Esophagus (tissue), 2 donors: ENCODE measurements around the gene ISOC1. TPM values are rescaled to one million over a fixed set of nuclear protein-coding genes. Genes with fewer than 3 reads are reported as not detected.

Source experiments
- H3K27ac ChIP-seq, 2 donors: one replicate each; pipeline ENCODE4 v1.5.1; 2013; ENCODE audit warnings: low read depth in 2 of 2, mild to moderate bottlenecking in 2 of 2, inconsistent platforms in 1 of 2, low read length in 1 of 2, moderate library complexity in 1 of 2
- H3K27me3 ChIP-seq, 2 donors: one replicate each; pipeline ENCODE4 v1.6.1; 2013; ENCODE audit warnings: low read length in 2 of 2, control low read depth in 1 of 2, mild to moderate bottlenecking in 1 of 2; ENCODE audit not compliant: insufficient read depth in 2 of 2, control insufficient read depth in 1 of 2
- H3K36me3 ChIP-seq, 2 donors: one replicate each; pipeline ENCODE4 v1.6.1; 2013; ENCODE audit warnings: low read length in 1 of 2; ENCODE audit not compliant: control insufficient read depth in 2 of 2, insufficient read depth in 2 of 2
- H3K4me1 ChIP-seq, 2 donors: one replicate each; pipeline ENCODE4 v1.6.1; 2013; ENCODE audit warnings: low read length in 1 of 2; ENCODE audit not compliant: control insufficient read depth in 2 of 2, insufficient read depth in 2 of 2
- H3K4me3 ChIP-seq, 2 donors: one replicate each; pipeline ENCODE4 v1.5.1; 2013; ENCODE audit warnings: low read length in 2 of 2, mild to moderate bottlenecking in 2 of 2, low read depth in 1 of 2, moderate library complexity in 1 of 2
- H3K9me3 ChIP-seq, 2 donors: one replicate each; pipeline ENCODE4 v1.6.1; 2013; ENCODE audit warnings: mild to moderate bottlenecking in 2 of 2, low read depth in 1 of 2, low read length in 1 of 2, moderate library complexity in 1 of 2; ENCODE audit not compliant: control insufficient read depth in 2 of 2, insufficient read depth in 1 of 2
- WGBS, 2 donors: extraction: QIAGEN DNeasy Blood & Tissue Kit; methylation state at CpG; one replicate each; pipeline ENCODE4 v1.1.7; 2013; 5-methylcytosine and 5-hydroxymethylcytosine counted together
- polyA plus RNA-seq, 2 donors: library from polyadenylated mRNA; stranded (reverse); fragments of 200-250 nt; gene quantifications; one replicate each; pipeline ENCODE4 v1.2.3, GENCODE V29; 2013
- donor health status: healthy with polysubstance abuse.
- donor health status: Bipolar disorder and iron deficiency.

The ISOC1 gene
- polyA plus RNA-seq, 2 donors = 15.4 to 22.7 TPM

DNA sequence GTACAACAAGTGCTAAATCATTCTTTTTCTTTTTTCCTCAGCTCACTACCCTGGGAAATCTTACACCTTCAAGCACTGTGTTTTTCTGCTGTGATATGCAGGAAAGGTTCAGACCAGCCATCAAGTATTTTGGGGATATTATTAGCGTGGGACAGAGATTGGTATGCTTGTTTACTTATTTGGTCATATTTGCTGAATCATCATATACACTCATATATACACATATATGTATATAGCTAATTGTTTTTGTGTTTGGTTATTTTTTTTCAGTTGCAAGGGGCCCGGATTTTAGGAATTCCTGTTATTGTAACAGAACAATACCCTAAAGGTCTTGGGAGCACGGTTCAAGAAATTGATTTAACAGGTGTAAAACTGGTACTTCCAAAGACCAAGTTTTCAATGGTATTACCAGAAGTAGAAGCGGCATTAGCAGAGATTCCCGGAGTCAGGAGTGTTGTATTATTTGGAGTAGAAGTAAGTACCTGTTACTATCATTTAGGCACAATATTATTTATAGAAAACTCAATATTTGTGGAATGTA, 10.4 kb downstream of the ISOC1 start:
- H3K9me3 ChIP-seq = no peaks in the 10 kb centered on the region
- H3K4me3 ChIP-seq = no peak overlapping the region
- H3K27ac ChIP-seq = no peak overlapping the region
- H3K27me3 ChIP-seq = no peaks in the 10 kb centered on the region
- 87 to 91% methylated on average over 5 of the region's 5 CpGs for WGBS, 2 donors
- peaks cover 4 to 7% of the 10 kb centered on the region in 2 donors for H3K36me3 ChIP-seq
- H3K4me1 ChIP-seq = no peaks in the 10 kb centered on the region

DNA sequence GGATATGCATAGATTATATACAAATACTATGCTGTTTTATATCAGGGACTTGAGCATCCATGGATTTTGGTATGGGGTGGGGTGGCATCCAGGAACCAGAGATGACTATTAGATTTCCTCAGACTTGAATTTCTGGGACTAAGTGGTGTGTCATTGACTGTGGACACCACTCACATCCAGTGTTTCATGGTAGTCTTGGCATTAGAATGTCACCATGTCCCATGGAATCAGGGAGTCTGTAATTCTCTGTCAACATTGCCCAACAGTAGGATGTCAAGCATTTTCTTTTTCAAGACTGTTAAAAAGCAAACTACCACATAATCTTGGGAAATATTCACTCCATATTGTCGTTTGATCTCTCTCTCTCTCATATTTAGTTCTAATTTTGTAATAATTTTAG, 13.1 kb downstream of the ISOC1 start:
- H3K27ac ChIP-seq = no peak overlapping the region
- 90 to 93% methylated on average over 1 of the region's 1 CpG for WGBS, 2 donors
- H3K36me3 ChIP-seq = peaks cover 6 to 7% of the 10 kb centered on the region in 2 donors
- no peaks in the 10 kb centered on the region for H3K9me3 ChIP-seq
- no peaks in the 10 kb centered on the region for H3K4me1 ChIP-seq
- no peaks in the 10 kb centered on the region for H3K27me3 ChIP-seq
- H3K4me3 ChIP-seq = no peak overlapping the region

DNA sequence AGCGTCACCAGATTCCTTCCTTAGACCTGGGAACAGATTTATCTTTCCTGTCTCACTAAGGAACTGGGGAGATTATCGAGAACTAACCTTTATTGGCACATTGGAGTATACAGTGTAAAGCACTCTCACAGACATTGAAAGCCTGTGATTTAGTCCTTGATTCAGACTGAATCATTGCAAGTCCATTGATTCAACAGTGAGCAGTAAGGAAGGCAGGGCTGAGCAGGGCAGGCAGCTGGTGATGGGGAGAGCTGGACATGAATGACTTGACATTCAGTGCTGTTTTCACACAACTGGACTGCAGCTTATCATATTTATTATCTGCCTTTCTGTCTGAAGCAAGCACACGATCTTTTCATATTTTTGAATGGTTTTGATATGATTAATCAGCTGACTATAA, 16.2 kb downstream of the ISOC1 start:
- H3K4me3 ChIP-seq = no peak overlapping the region
- peaks cover 6 to 7% of the 10 kb centered on the region in 2 donors for H3K36me3 ChIP-seq
- no peak overlapping the region for H3K27ac ChIP-seq
- H3K9me3 ChIP-seq = no peaks in the 10 kb centered on the region
- 68 to 74% methylated on average over 3 of the region's 3 CpGs for WGBS, 2 donors
- H3K4me1 ChIP-seq = no peaks in the 10 kb centered on the region
- no peaks in the 10 kb centered on the region for H3K27me3 ChIP-seq

DNA sequence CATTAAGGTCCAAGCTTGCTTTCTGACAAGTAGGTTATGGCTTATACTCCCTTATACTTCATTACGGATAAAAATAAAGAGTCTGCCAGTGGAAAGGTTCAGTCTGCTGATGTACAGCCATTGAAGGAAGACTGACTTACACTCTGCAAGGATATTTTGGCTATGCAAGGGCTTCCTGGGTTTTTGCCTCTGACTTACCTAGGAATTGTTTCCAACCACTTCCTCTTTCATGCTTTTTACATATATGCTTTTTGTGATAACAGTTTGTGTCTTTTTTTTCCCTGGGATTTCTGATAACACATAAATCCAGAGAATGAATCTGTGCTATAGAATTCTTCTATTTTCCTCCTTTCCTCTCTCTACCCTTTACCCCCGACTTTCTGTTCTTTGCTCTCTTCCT, 16.8 kb downstream of the ISOC1 start:
- Histone ChIP-seq H3K36me3 (peaks cover 4 to 6% of the 10 kb centered on the region in 2 donors), H3K4me3 (no peak overlapping the region), H3K27ac (no peak overlapping the region), H3K27me3 (no peaks in the 10 kb centered on the region), H3K9me3 (no peaks in the 10 kb centered on the region), H3K4me1 (no peaks in the 10 kb centered on the region)
- WGBS, 2 donors = 87 to 90% methylated on average over 2 of the region's 2 CpGs

DNA sequence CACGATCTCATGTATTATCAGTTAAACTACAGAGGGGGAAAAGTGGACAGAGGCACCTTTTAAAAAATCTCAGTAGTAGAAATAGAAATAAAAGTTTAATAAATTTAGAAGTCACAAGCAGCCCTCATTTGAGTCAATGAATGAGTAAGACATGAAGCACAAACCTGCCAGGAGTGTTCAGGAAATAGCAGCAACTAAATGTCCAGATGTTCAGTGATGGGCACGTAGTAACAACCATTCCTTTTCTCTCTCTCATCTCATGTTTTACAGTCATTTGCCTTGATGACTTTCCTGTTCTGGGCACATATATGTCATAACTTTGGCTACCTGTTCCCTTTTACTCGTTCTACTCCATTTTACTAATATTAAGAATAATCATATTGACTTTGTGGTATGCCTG, 17.7 kb downstream of the ISOC1 start:
- Histone ChIP-seq H3K27me3 (no peaks in the 10 kb centered on the region), H3K4me3 (no peak overlapping the region), H3K27ac (no peak overlapping the region), H3K4me1 (no peaks in the 10 kb centered on the region), H3K9me3 (no peaks in the 10 kb centered on the region), H3K36me3 (peaks cover 0 to 6% of the 10 kb centered on the region in 2 donors)
- WGBS, 2 donors = 90 to 91% methylated on average over 3 of the region's 3 CpGs

DNA sequence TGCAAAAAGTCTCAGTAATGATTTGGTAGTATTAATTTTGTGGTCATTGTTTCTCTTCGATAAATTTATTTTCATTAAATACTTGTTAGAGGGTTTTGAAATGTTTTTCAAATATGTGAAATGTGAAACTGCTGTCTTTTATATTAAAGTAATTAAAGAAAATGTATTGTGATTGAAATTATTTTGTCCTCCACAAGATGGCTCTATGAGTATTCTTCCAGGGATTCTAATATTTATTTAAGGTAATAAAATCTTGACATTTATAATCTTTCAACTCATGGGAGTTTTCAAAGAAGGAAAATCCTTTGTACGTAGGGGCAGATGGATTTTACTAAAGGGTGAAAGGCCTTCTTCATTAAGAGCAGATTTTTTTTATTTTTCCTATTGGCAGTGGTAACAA, 19.3 kb downstream of the ISOC1 start:
- WGBS, 2 donors = 58 to 59% methylated on average over 2 of the region's 2 CpGs

DNA sequence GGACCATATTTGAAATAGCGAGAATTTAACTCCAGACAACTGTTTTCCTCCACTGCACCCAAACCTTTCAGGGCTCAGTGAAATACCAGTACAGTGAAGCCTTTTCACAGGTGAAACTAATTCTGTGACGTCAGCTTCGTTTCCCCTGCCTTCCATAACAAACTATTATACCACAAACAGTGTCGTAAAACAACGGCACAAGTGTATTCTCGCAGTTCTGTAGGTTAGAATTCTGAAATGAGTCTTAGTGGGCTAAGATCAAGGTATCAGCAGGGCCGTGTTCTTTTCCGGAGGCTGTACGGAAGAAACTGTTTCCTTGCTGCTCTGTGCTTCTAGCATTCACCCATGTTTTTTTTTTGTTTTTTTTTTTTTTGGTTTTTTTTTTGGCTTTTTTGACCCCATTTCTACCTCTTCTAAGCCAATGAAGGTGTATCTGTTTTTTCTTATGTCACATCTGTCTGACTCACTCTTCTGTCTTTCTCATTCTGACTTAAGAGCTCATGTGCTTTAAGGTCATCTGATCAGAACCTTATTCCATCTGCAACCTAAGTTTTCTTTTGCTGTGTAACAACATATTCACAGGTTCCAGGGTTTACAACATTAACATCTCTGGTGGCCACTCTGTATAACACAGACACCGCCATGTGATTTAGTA, 20.1 kb downstream of the ISOC1 start:
- Histone ChIP-seq H3K27me3 (no peaks in the 10 kb centered on the region), H3K27ac (no peak overlapping the region), H3K36me3 (peaks cover 0 to 2% of the 10 kb centered on the region in 2 donors), H3K9me3 (no peaks in the 10 kb centered on the region), H3K4me1 (no peaks in the 10 kb centered on the region), H3K4me3 (no peak overlapping the region)
- WGBS, 2 donors = 92 to 94% methylated on average over 10 of the region's 10 CpGs

More for the DNA sequence above, 19.3 kb downstream of the ISOC1 start:
- peaks cover 0 to 2% of the 10 kb centered on the region in 2 donors for H3K36me3 ChIP-seq
- H3K9me3 ChIP-seq = no peaks in the 10 kb centered on the region
- H3K4me1 ChIP-seq = no peaks in the 10 kb centered on the region
- no peak overlapping the region for H3K4me3 ChIP-seq
- H3K27me3 ChIP-seq = no peaks in the 10 kb centered on the region
- H3K27ac ChIP-seq = no peak overlapping the region

DNA sequence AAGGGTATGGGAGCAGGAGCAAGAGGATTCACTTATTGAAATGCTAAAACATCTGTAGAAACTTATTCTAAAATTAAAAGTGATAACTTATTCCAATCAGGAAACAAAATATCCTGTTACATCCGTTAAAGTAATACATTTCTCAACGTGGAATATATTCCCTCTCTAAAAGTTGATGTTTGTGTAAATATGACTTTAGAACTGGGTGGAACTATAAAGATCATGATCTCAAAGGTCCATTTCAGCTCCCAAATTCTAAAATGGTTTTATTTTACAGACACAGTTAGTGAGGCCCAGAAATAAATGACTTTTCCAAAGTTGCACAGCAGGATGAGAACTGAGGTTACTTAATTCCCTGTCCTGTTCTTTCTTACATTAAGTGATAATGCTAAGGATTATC, 21.1 kb downstream of the ISOC1 start:
- 66 to 71% methylated on average over 2 of the region's 2 CpGs for WGBS, 2 donors
- H3K27me3 ChIP-seq = no peaks in the 10 kb centered on the region
- H3K4me3 ChIP-seq = no peak overlapping the region
- H3K36me3 ChIP-seq = no peaks in the 10 kb centered on the region
- H3K27ac ChIP-seq = no peak overlapping the region
- no peaks in the 10 kb centered on the region for H3K4me1 ChIP-seq
- no peaks in the 10 kb centered on the region for H3K9me3 ChIP-seq

DNA sequence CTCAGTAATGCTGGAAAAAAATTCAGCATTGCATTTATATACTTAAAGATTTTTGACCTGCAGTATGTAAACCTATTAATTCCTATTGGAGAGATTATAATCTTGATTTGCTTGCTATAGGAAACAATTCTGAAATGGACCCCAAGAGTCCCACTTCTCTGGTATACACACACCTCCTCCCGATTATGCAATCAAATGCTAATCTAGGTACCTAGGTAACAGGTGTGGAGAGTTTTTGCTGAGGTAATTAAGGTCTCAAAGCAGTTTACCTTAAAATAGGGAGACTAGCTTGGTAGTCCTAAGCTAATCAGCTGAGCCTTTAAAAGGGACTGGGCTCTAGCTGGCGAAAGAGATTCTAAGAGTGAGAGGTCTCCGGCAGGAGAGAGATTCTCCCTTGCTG, 22.2 kb downstream of the ISOC1 start:
- WGBS, 2 donors = 93 to 97% methylated on average over 3 of the region's 3 CpGs
- Histone ChIP-seq H3K4me3 (no peak overlapping the region), H3K27me3 (no peaks in the 10 kb centered on the region), H3K36me3 (no peaks in the 10 kb centered on the region), H3K27ac (no peak overlapping the region), H3K9me3 (no peaks in the 10 kb centered on the region), H3K4me1 (no peaks in the 10 kb centered on the region)

DNA sequence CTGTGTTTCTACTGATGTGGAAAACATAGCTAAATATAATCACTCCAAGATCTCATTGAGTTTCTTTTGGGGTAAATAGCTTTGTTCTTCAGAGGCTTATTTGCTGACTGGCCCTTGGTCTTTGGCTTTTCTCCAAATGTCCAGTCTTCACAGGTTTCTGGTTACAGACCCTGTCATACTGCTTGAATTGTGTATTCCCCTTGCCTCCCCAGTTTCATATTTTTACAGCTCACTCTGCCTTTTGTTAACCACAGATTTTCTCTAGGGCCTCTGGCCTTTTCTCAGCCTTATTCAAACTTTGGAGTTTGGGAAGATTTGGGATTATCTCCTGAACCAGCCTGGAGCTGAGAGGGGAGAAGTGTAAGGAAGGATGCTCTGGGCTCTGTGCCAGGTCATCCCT, 23.9 kb downstream of the ISOC1 start:
- Histone ChIP-seq H3K4me1 (no peaks in the 10 kb centered on the region), H3K4me3 (no peak overlapping the region), H3K36me3 (no peaks in the 10 kb centered on the region), H3K27ac (no peak overlapping the region), H3K27me3 (no peaks in the 10 kb centered on the region), H3K9me3 (no peaks in the 10 kb centered on the region)
